Rectal smooth muscle tissue (tissue), 1 donor: Measurements from ENCODE around the gene TIMM17A.

ENCODE experiments used
- H3K27ac ChIP-seq: one replicate; pipeline ENCODE4 v1.7.0; 2013; ENCODE audit warnings: low read depth, low read length, inconsistent platforms
- H3K27me3 ChIP-seq: one replicate; pipeline ENCODE4 v1.7.0; 2013; ENCODE audit warnings: low read length; ENCODE audit not compliant: control insufficient read depth, insufficient read depth
- H3K36me3 ChIP-seq: one replicate; pipeline ENCODE4 v1.7.0; 2013; ENCODE audit warnings: low read length; ENCODE audit not compliant: control insufficient read depth, insufficient read depth
- H3K4me1 ChIP-seq: one replicate; pipeline ENCODE4 v1.7.0; 2013; ENCODE audit warnings: low read length; ENCODE audit not compliant: control insufficient read depth, insufficient read depth
- H3K4me3 ChIP-seq: one replicate; pipeline ENCODE4 v1.7.0; 2013; ENCODE audit warnings: low read length
- H3K9ac ChIP-seq: one replicate; pipeline ENCODE4 v1.7.0; 2013; ENCODE audit warnings: low read length

Gene TIMM17A

GRCh38 chr1:202002507-202002906 lies 47.2 kb downstream of the TIMM17A start:
- Histone ChIP-seq H3K4me1 (no peaks in the 10 kb centered on the region), H3K4me3 (no peak overlapping the region), H3K36me3 (peaks cover 27% of the 10 kb centered on the region)

GRCh38 chr1:202004711-202005110 lies 49.4 kb downstream of the TIMM17A start:
- H3K4me1 ChIP-seq = no peaks in the 10 kb centered on the region
- H3K36me3 ChIP-seq = peaks cover 27% of the 10 kb centered on the region
- no peak overlapping the region for H3K9ac ChIP-seq
- no peak overlapping the region for H3K4me3 ChIP-seq
- no peak overlapping the region for H3K27ac ChIP-seq
- H3K27me3 ChIP-seq = no peaks in the 10 kb centered on the region

More at GRCh38 chr1:202002507-202002906, 47.2 kb downstream of the TIMM17A start:
- Histone ChIP-seq H3K27me3 (no peaks in the 10 kb centered on the region), H3K27ac (no peak overlapping the region), H3K9ac (no peak overlapping the region)

GRCh38 chr1:202005958-202006357 lies 50.7 kb downstream of the TIMM17A start:
- peaks cover 23% of the 10 kb centered on the region for H3K36me3 ChIP-seq
- no peak overlapping the region for H3K4me3 ChIP-seq
- no peaks in the 10 kb centered on the region for H3K4me1 ChIP-seq
- H3K9ac ChIP-seq = no peak overlapping the region
- no peaks in the 10 kb centered on the region for H3K27me3 ChIP-seq
- H3K27ac ChIP-seq = no peak overlapping the region

- no peak overlapping the region for H3K9ac ChIP-seq
- H3K36me3 ChIP-seq = peaks cover 24% of the 10 kb centered on the region
- no peak overlapping the region for H3K27ac ChIP-seq
- H3K27me3 ChIP-seq = no peaks in the 10 kb centered on the region
- no peaks in the 10 kb centered on the region for H3K4me1 ChIP-seq
- peak overlapping the region; percentile 39 for H3K4me3 ChIP-seq
Observed at GRCh38 chr1:202007304-202007703, 52.0 kb downstream of the TIMM17A start.

- Histone ChIP-seq H3K4me3 (peak overlapping the region; percentile 39), H3K27ac (no peak overlapping the region), H3K27me3 (no peaks in the 10 kb centered on the region), H3K9ac (no peak overlapping the region), H3K4me1 (no peaks in the 10 kb centered on the region), H3K36me3 (peaks cover 25% of the 10 kb centered on the region)
Observed at GRCh38 chr1:202007805-202008489, 52.6 kb downstream of the TIMM17A start.

- Histone ChIP-seq H3K27ac (no peak overlapping the region), H3K4me1 (no peaks in the 10 kb centered on the region), H3K36me3 (peaks cover 20% of the 10 kb centered on the region), H3K4me3 (peak overlapping the region; percentile 49), H3K27me3 (no peaks in the 10 kb centered on the region), H3K9ac (peak overlapping the region; percentile 38)
Observed at GRCh38 chr1:202009326-202010179, 54.2 kb downstream of the TIMM17A start.

- Histone ChIP-seq H3K36me3 (peaks cover 13% of the 10 kb centered on the region), H3K9ac (peak within 1 kb of the TSS; percentile 90), H3K4me1 (no peaks in the 10 kb centered on the region), H3K27me3 (no peaks in the 10 kb centered on the region), H3K4me3 (peak within 1 kb of the TSS; percentile 58), H3K27ac (no peak within 1 kb of the TSS)
Observed at GRCh38 chr1:202010180-202011015, 55.1 kb downstream of the TIMM17A start, which contains the start of gene ELF3. Gene ELF3, plus strand, starts transcription at chr1:202010587. Its CDS starts 550 bp downstream, at chr1:202011137.

GRCh38 chr1:202011994-202012393 lies 56.7 kb downstream of the TIMM17A start:
- Histone ChIP-seq H3K27ac (no peak overlapping the region), H3K36me3 (peaks cover 10% of the 10 kb centered on the region), H3K27me3 (no peaks in the 10 kb centered on the region), H3K4me3 (peak overlapping the region; percentile 58), H3K4me1 (no peaks in the 10 kb centered on the region), H3K9ac (peak overlapping the region; percentile 50)

- Histone ChIP-seq H3K36me3 (peaks cover 10% of the 10 kb centered on the region), H3K9ac (peak overlapping the region; percentile 50), H3K4me1 (no peaks in the 10 kb centered on the region), H3K4me3 (peak overlapping the region; percentile 58), H3K27me3 (no peaks in the 10 kb centered on the region), H3K27ac (no peak overlapping the region)
Observed at GRCh38 chr1:202012544-202013478, 57.5 kb downstream of the TIMM17A start.

- no peak overlapping the region for H3K27ac ChIP-seq
- H3K4me3 ChIP-seq = peak overlapping the region; percentile 58
- H3K4me1 ChIP-seq = no peaks in the 10 kb centered on the region
- H3K36me3 ChIP-seq = peaks cover 10% of the 10 kb centered on the region
- H3K9ac ChIP-seq = peak overlapping the region; percentile 50
- H3K27me3 ChIP-seq = no peaks in the 10 kb centered on the region
Observed at GRCh38 chr1:202013603-202014002, 58.3 kb downstream of the TIMM17A start.

GRCh38 chr1:202014060-202014459 lies 58.8 kb downstream of the TIMM17A start:
- Histone ChIP-seq H3K4me1 (no peaks in the 10 kb centered on the region), H3K36me3 (peaks cover 10% of the 10 kb centered on the region), H3K4me3 (peak overlapping the region; percentile 58), H3K27me3 (no peaks in the 10 kb centered on the region), H3K27ac (no peak overlapping the region), H3K9ac (peak overlapping the region; percentile 50)
